H1 (cell line): ENCODE results near the gene LAD1. TPM values are rescaled to one million over a fixed set of nuclear protein-coding genes. Genes with fewer than 3 reads are reported as not detected.

ENCODE experiments used
- CTCF ChIA-PET: fragments of 300-600 bp; sonication (Branson Sonifier 250); formaldehyde crosslinking; loops from one replicate; lab custom pipeline; 2021; ENCODE audit not compliant: partially characterized antibody; lab: Charles Lee
- POLR2A ChIA-PET: fragments of 300-600 bp; sonication (Branson Sonifier 250); formaldehyde crosslinking; loops from one replicate; lab custom pipeline; 2021; ENCODE audit warnings: inconsistent platforms; ENCODE audit not compliant: partially characterized antibody; lab: Charles Lee
- DNase-seq, 2 experiments: peaks; one replicate each; pipeline versions ENCODE4 v3.0.0 to v3.0.0-alpha.2; 2010 to 2022; ENCODE audit warnings: low spot score in 2 of 2, low read depth in 1 of 2, mixed read lengths in 1 of 2
- FAIRE-seq: peaks from 2 replicates; lab custom pipeline; 2011; peaks lifted over from hg19 to GRCh38; lab: Jason Lieb, UNC
- H2AFZ ChIP-seq: 2 replicates; pipeline ENCODE4 v1.8.1; 2012; ENCODE audit warnings: low read length, inconsistent platforms
- H2AK5ac ChIP-seq: 2 replicates; pipeline ENCODE4 v1.6.1; 2013; ENCODE audit warnings: low read depth, low read length
- H2BK120ac ChIP-seq: replicated peaks from 2 replicates; pipeline ENCODE3; 2013; ENCODE audit warnings: low read depth, low read length, inconsistent platforms
- H2BK12ac ChIP-seq: 2 replicates; pipeline ENCODE4 v1.6.1; 2013; ENCODE audit warnings: low read depth, low read length
- H2BK15ac ChIP-seq: 2 replicates; pipeline ENCODE4 v1.6.1; 2013; ENCODE audit warnings: low read length
- H2BK20ac ChIP-seq: 2 replicates; pipeline ENCODE4 v1.6.1; 2013; ENCODE audit warnings: low read length
- H2BK5ac ChIP-seq: 2 replicates; pipeline ENCODE4 v1.6.1; 2013; ENCODE audit warnings: low read depth, low read length
- H3K14ac ChIP-seq: 2 replicates; pipeline ENCODE4 v1.6.1; 2013; ENCODE audit warnings: inconsistent platforms; ENCODE audit not compliant: insufficient read length
- H3K18ac ChIP-seq: 2 replicates; pipeline ENCODE4 v1.6.1; 2013; ENCODE audit warnings: low read length; ENCODE audit errors: extremely low read depth
- H3K23ac ChIP-seq: 2 replicates; pipeline ENCODE4 v1.6.1; 2013; ENCODE audit warnings: inconsistent platforms; ENCODE audit not compliant: insufficient read length
- H3K23me2 ChIP-seq: 2 replicates; pipeline ENCODE4 v1.6.1; 2013; ENCODE audit warnings: low read depth, low read length
- H3K27ac ChIP-seq: 2 replicates; pipeline ENCODE4 v1.6.1; 2011; ENCODE audit warnings: low read depth, low read length, inconsistent platforms
- H3K27me3 ChIP-seq, 4 experiments: replicated peaks in 1 of 4; 1 replicate in 1 of 4; 2 replicates in 3 of 4; pipeline versions ENCODE4 v1.6.1 to v1.8.1; 2011 to 2013; ENCODE audit warnings: low read length in 3 of 4, mild to moderate bottlenecking in 3 of 4, inconsistent platforms in 2 of 4, mixed read lengths in 2 of 4, moderate library complexity in 1 of 4; ENCODE audit not compliant: control insufficient read depth in 3 of 4, insufficient read depth in 3 of 4; ENCODE audit errors: extremely low read depth in 1 of 4
- H3K36me3 ChIP-seq, 4 experiments: 2 replicates each; pipeline versions ENCODE4 v1.6.1 to v1.8.1; 2011 to 2013; ENCODE audit warnings: mild to moderate bottlenecking in 4 of 4, low read length in 3 of 4, moderate library complexity in 2 of 4, control low read depth in 1 of 4, inconsistent platforms in 1 of 4; ENCODE audit not compliant: insufficient read depth in 4 of 4, control insufficient read depth in 2 of 4
- H3K4ac ChIP-seq: replicated peaks from 2 replicates; pipeline ENCODE3; 2013; ENCODE audit warnings: low read length, low read depth, mixed read lengths, inconsistent platforms; ENCODE audit not compliant: insufficient read length
- H3K4me1 ChIP-seq, 4 experiments: replicated peaks in 1 of 4; 1 replicate in 1 of 4; 2 replicates in 3 of 4; pipeline versions ENCODE4 v1.6.1 to v1.8.1; 2011 to 2013; ENCODE audit warnings: low read length in 3 of 4, inconsistent platforms in 2 of 4, mixed read lengths in 1 of 4; ENCODE audit not compliant: insufficient read depth in 4 of 4, control insufficient read depth in 3 of 4
- H3K4me2 ChIP-seq, 2 experiments: 2 replicates each; pipeline versions ENCODE4 v1.6.1 to v1.8.1; 2011 to 2013; ENCODE audit warnings: low read depth in 2 of 2, low read length in 2 of 2, control low read depth in 1 of 2, inconsistent platforms in 1 of 2, mild to moderate bottlenecking in 1 of 2; ENCODE audit not compliant: insufficient read depth in 1 of 2
- H3K4me3 ChIP-seq, 4 experiments: fragments of 200-600, 300-600 bp in 1 of 4; sonication (generic), shearing (Covaris generic), sonication (Bioruptor Twin) in 1 of 4; 2 replicates each; pipeline versions ENCODE4 v1.5.1 to v1.8.1; 2011 to 2016; ENCODE audit warnings: low read length in 4 of 4, low read depth in 3 of 4, control low read depth in 2 of 4, inconsistent platforms in 2 of 4, mild to moderate bottlenecking in 2 of 4, mixed read lengths in 1 of 4, moderate library complexity in 1 of 4; ENCODE audit not compliant: insufficient read depth in 2 of 4; ENCODE audit errors: extremely low read depth in 1 of 4
- H3K56ac ChIP-seq: replicated peaks from 2 replicates; pipeline ENCODE3; 2013; ENCODE audit warnings: low read depth, mild to moderate bottlenecking, mixed read lengths, low read length, inconsistent platforms; ENCODE audit not compliant: insufficient read length
- H3K79me1 ChIP-seq: 2 replicates; pipeline ENCODE4 v1.6.1; 2013; ENCODE audit warnings: low read depth, low read length, control low read depth
- H3K79me2 ChIP-seq, 2 experiments: 2 replicates each; pipeline versions ENCODE4 v1.6.1 to v1.8.1; 2012 to 2013; ENCODE audit warnings: low read length in 2 of 2, mild to moderate bottlenecking in 2 of 2, inconsistent platforms in 1 of 2; ENCODE audit not compliant: insufficient read depth in 2 of 2, control insufficient read depth in 1 of 2
- H3K9ac ChIP-seq, 4 experiments: replicated peaks in 1 of 4; 1 replicate in 1 of 4; 2 replicates in 3 of 4; pipeline versions ENCODE4 v1.6.1 to v1.8.1; 2011 to 2013; ENCODE audit warnings: low read depth in 3 of 4, low read length in 3 of 4, control low read depth in 2 of 4, mild to moderate bottlenecking in 2 of 4, moderate library complexity in 2 of 4, inconsistent platforms in 1 of 4; ENCODE audit errors: extremely low read depth in 1 of 4
- H3K9me3 ChIP-seq, 2 experiments: 2 replicates each; pipeline versions ENCODE4 v1.6.1 to v1.8.1; 2012 to 2013; ENCODE audit warnings: mild to moderate bottlenecking in 2 of 2, moderate library complexity in 2 of 2, control low read depth in 1 of 2, inconsistent platforms in 1 of 2, low read depth in 1 of 2, low read length in 1 of 2, mixed read lengths in 1 of 2; ENCODE audit not compliant: insufficient read depth in 2 of 2
- H4K20me1 ChIP-seq, 2 experiments: replicated peaks in 1 of 2; 2 replicates each; pipeline versions ENCODE3 to v1.8.1; 2011 to 2013; ENCODE audit warnings: inconsistent platforms in 2 of 2, low read length in 2 of 2, mild to moderate bottlenecking in 1 of 2; ENCODE audit not compliant: insufficient read depth in 2 of 2, control insufficient read depth in 1 of 2
- H4K5ac ChIP-seq: 2 replicates; pipeline ENCODE4 v1.6.1; 2013; ENCODE audit warnings: low read length, low read depth, mixed read lengths, inconsistent platforms; ENCODE audit not compliant: insufficient read length
- H4K8ac ChIP-seq: 2 replicates; pipeline ENCODE4 v1.8.0; 2013; ENCODE audit warnings: mild to moderate bottlenecking, moderate library complexity, low read length, inconsistent platforms; ENCODE audit not compliant: insufficient read depth; ENCODE audit errors: extremely low read depth
- H4K91ac ChIP-seq: replicated peaks from 2 replicates; pipeline ENCODE3; 2013; ENCODE audit warnings: low read length, mixed read lengths, inconsistent platforms; ENCODE audit not compliant: insufficient read length
- CBX8 ChIP-seq: fragments of 300-800, 300-1000 bp; sonication (generic); IDR thresholded peaks from 2 replicates; pipeline ENCODE4 v1.7.1; 2016; ENCODE audit warnings: low read depth, low read length, borderline replicate concordance
- CHD1 ChIP-seq: IDR thresholded peaks from 2 replicates; pipeline ENCODE4 v1.6.1; 2012; ENCODE audit warnings: low read depth, low read length, improper control_type of control experiment
- TEAD4 ChIP-seq: IDR thresholded peaks from 2 replicates; pipeline ENCODE4 v1.6.1; 2012; ENCODE audit warnings: low read depth, low read length, inconsistent platforms, mixed read lengths
- WGBS, 2 experiments: shearing (Covaris generic) in 1 of 2; methylation state at CpG; one replicate each; pipeline versions ENCODE4 v1.1.6 to v1.1.7; 2013 to 2015; ENCODE audit warnings: low lambda C conversion rate in 2 of 2, mixed read lengths in 2 of 2, inconsistent platforms in 1 of 2, low coverage in 1 of 2, missing lambda C conversion rate in 1 of 2; ENCODE audit not compliant: insufficient replicate concordance in 2 of 2, insufficient coverage in 1 of 2, insufficient read length in 1 of 2; ENCODE audit errors: extremely low coverage in 1 of 2, missing lambda C conversion rate in 1 of 2; 5-methylcytosine and 5-hydroxymethylcytosine counted together
- polyA plus RNA-seq, 7 experiments: library from polyadenylated mRNA; depleted of rRNA in 3 of 7; stranded (reverse) in 5 of 7; unstranded in 2 of 7; fragments of >200 nt in 5 of 7; fragments of 200-250 nt in 2 of 7; gene quantifications; 1 replicate in 5 of 7; 2 replicates in 1 of 7; 4 replicates in 1 of 7; pipeline versions ENCODE4 v1.2.1 to v1.2.3, GENCODE V29; 2011 to 2013; ENCODE audit warnings: missing spikeins in 2 of 7, mixed read lengths in 2 of 7
- total RNA-seq: library from RNA; stranded (reverse); fragmentation: NEBNext Ultra II Directional; extraction: Animal tissue kit (Norgen Biotek cat#: 25700); gene quantifications from 2 replicates; pipeline ENCODE4 v1.2.1, GENCODE V29; 2021

LAD1 gene
- total and polyA plus RNA-seq, 2 of the 8 experiments (the other 6 are each of a cell fraction or from before 2014, with no cell fraction given): 9.3 to 32.8 TPM

DNA sequence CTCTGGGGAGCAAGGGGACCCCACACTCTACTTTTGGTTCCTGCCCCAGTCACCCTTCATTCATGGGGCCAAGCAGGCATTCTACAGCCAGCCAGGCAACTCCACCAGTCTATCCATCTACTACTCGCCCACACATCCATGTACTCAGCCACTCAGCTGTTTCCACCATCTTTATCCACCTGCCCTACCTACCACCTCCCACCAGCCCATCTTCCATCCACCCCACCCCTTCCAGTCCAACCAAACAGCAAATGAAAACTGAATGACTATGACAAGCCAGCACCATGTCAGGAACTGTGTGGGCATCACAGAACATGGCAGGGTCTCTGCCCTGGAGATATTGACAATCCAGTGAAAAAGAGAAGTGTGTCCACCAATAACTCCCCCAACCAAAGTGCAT, 7.9 kb downstream of the LAD1 start:
- no peak overlapping the region for H3K27ac ChIP-seq
- H2BK20ac ChIP-seq: no peak overlapping the region
- H3K79me2 ChIP-seq: no peaks in the 10 kb centered on the region; a peak in 1 of 4 replicates
- no peaks in the 10 kb centered on the region for H3K9me3 ChIP-seq
- ChIA-PET CTCF (interaction anchor here (1.2 to 15.3 kb wide), 5 partner anchors 12 to 57 kb away, joined by 4 to 268 read pairs (median 15); partner anchors contain the start of gene TNNT2), POLR2A (interaction anchor here (1.7 to 1.8 kb wide), 2 partner anchors 9 to 14 kb away, joined by 5 read pairs; no protein-coding TSS in a partner anchor)
- H3K18ac ChIP-seq: no peak overlapping the region
- H2BK15ac ChIP-seq: no peak overlapping the region
- H2BK120ac ChIP-seq: no peak overlapping the region
- no peak overlapping the region for H2AFZ ChIP-seq
- FAIRE-seq (no peak), DNase-seq (no peak)
- peaks cover 0 to 4% (median 2%) of the 10 kb centered on the region in 4 experiments; a peak in 2 of 8 replicates for H3K36me3 ChIP-seq
- H3K9ac ChIP-seq: no peak overlapping the region
- no peak overlapping the region for H2BK5ac ChIP-seq
- no peak overlapping the region for H4K91ac ChIP-seq
- no peak overlapping the region for H4K8ac ChIP-seq
- H3K14ac ChIP-seq: no peak overlapping the region
- WGBS, 2 experiments: 75% methylated on average over 1 of the region's 1 CpG; no CpG with 5 or more reads in 1 of the 2 experiments
- H3K4me1 ChIP-seq: peaks cover 0 to 11% (median 7%) of the 10 kb centered on the region in 4 experiments; a peak in 5 of 7 replicates
- peaks cover 5% of the 10 kb centered on the region; the same call in 1 of the 2 replicates for H3K79me1 ChIP-seq
- 0 out of 2 replicates have a peak, but pooled peaks cover 2% of the 10 kb centered on the region for H3K23me2 ChIP-seq
- no peak overlapping the region for H4K5ac ChIP-seq
- H2AK5ac ChIP-seq: no peak overlapping the region; the same call in 1 of the 2 replicates
- H3K56ac ChIP-seq: no peak overlapping the region
- peaks cover 0 to 2% of the 10 kb centered on the region in 2 experiments for H4K20me1 ChIP-seq
- H3K4ac ChIP-seq: no peak overlapping the region
- H3K27me3 ChIP-seq: no peaks in the 10 kb centered on the region
- no peak overlapping the region for H3K4me3 ChIP-seq
- no peak overlapping the region for H3K4me2 ChIP-seq
- no peak overlapping the region for H2BK12ac ChIP-seq
- no peak overlapping the region for H3K23ac ChIP-seq
- no peak for TF ChIP-seq CBX8
- TF ChIP-seq TEAD4: no peak
- TF ChIP-seq CHD1: no peak
